ACHN (cell line): ENCODE results near the gene EHF.
"Not testable (repeated sequence)": the region's sequence is repeated elsewhere in the genome, so short reads cannot be mapped to it uniquely, and the experiment has no call there.

Source experiments
- DNase-seq: peaks from one replicate; pipeline ENCODE4 v3.0.0-alpha.2; 2015
- in situ Hi-C: cut with HindIII; loops from 2 replicates; pipeline ENCODE4 v1.10.0; 2017; ENCODE audit warnings: low sequenced_read_pairs, low pct_ligation_motif_present, low pct_unique_long_range_greater_than_20kb

EHF gene

GRCh38 chr11:34680918-34681586 is 60.2 kb downstream of the EHF start:
- peak; percentile 69 for DNase-seq
- in situ Hi-C loops = no loop called here

DNA sequence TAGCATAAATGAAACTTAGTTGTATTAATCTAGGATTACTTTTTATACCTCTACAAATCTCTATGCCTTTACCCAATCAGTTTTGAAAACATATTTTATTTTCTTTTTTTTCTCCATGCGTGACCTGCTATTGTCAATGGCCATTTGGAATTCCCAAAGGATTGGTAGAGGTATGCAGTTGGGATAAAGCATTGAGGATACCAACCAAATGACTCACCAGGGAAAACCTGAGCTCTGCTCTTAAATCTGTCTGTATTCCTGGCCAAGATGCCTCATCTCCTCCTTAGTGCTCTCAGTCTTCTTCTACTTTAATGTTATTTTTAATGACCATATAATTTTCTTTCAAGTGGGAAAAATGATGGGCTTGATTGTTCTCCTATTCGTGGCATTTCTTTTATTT is 61.9 kb downstream of the EHF start:
- peak; percentile 72 for DNase-seq

DNA sequence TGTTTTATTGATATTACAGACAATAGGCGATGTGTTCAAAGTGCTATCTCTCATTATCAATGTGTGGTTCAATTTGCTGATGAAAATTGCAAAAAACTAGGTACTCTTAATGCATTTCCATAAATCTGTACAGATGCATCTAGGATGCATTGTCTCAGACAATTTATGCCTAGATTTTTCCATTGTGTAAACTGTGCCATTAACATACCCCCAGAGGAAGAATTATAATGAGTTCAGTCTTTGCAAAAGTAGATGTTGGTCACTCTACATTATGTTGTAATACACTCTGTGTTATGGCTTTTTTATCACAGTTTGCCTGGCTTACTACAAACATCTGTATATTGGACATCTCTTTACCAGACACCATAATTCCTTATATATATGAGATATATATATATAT is 62.5 kb downstream of the EHF start:
- in situ Hi-C loops = no loop called here

More for the DNA sequence above, 61.9 kb downstream of the EHF start:
- in situ Hi-C loops = no loop called here

GRCh38 chr11:34685864-34686263 is 65.0 kb downstream of the EHF start:
- DNase-seq = no peak
- in situ Hi-C loops = no loop called here

More for the DNA sequence above, 62.5 kb downstream of the EHF start:
- DNase-seq = no peak

DNA sequence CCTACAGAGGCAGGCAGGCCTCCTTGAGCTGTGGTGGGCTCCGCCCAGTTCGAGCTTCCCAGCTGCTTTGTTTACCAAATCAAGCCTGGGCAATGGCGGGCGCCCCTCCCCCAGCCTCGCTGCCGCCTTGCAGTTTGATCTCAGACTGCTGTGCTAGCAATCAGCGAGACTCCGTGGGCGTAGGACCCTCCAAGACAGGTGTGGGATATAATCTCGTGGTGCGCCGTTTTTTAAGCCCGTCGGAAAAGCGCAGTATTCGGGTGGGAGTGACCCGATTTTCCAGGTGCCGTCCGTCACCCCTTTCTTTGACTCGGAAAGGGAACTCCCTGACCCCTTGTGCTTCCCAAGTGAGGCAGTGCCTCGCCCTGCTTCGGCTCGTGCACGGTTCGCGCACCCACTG is 71.4 kb downstream of the EHF start:
- DNase-seq, in situ Hi-C loops: not testable (repeated sequence)

GRCh38 chr11:34696862-34697261 is 76.0 kb downstream of the EHF start:
- in situ Hi-C loops = no loop called here
- no peak for DNase-seq

DNA sequence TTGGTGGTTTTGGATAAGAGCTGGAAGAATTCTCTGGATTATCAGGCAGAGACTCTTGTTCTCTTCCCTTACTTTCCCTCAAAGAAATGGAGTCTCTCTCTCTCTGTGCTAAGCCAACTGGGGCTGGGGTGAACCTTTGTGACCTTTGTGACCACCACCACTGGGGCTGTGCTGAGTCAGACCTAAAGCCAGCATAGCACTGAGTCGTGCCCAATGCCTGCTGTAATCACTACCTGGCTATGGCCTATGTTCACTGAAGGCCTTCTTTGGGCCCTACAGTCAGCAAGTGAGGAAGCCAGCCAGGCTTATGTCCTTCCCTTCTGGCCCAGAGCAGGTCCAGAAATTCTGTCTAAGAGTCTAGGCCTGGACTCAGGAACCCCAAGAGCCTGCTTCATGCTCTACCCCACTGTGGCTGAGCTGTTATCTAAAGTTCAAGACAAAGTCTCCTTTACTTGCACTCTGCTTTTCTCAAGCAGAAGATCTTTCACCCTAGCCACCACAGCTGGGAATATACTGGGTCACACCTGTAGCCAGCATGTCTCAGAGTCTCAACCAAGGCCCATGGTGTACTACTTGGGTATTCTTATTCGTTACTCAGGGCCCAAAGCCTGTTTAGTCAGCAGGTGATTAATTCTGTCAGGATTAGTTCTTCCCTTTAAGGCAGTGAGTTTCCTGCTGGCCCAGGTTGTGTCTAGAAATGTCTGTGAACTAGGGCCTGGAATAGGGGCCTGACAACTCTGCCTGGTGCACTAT is 86.0 kb downstream of the EHF start:
- no peak for DNase-seq
- in situ Hi-C loops = no loop called here

DNA sequence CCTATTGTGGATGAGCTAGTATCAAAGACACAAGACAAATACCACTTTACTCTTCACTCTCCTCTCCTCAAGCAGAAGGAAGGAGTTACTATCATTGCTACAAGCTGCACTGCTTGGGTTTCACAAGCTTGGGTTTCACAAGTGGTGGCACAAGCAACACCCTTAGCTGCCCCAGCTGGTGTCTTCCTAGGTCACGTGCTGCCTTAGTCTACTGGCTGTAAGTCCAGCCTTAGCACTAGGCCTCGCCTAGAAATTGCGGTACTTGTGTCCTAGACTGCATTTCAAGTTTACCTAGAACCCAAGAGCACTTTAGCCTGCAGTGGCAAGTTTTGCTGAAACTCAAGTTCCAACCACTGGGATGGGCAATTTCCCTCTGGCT is 86.6 kb downstream of the EHF start:
- in situ Hi-C loops = no loop called here
- DNase-seq = no peak
